ENCODE results near the gene TSC22D2. TPM values are rescaled to one million over a fixed set of nuclear protein-coding genes. Genes with fewer than 3 reads are reported as not detected.

TSC22D2 gene
- total RNA-seq, result 10 to 100 TPM in 2 of 6 donors, 1 to 10 TPM in 4; 7.1 to 12.2 (median 7.9) TPM
- polyA plus RNA-seq, result 1 to 10 TPM; 5.9 to 8.0 TPM

- peak within 1 kb of the TSS; percentile 78 to 95 (median 86) for H3K4me3 ChIP-seq
- peak; percentile 95 to 100 (median 97) for DNase-seq
- no peaks in the 10 kb centered on the region for H3K27me3 ChIP-seq
- no peaks in the 10 kb centered on the region for H3K9me3 ChIP-seq
- peak within 1 kb of the TSS; percentile 98 to 100 (median 100) for H3K27ac ChIP-seq
- peaks cover 0 to 8% (median 7%) of the 10 kb centered on the region in 3 donors for H3K4me1 ChIP-seq
- intact Hi-C loops (cut with DNase I), result no loop called here
- FAIRE-seq, result no peak
- ATAC-seq, result peak; percentile 73 to 81 (median 75)
- WGBS, 2 donors, result 0 to 1% methylated on average over 66 to 102 of the region's 102 CpGs
- H3K36me3 ChIP-seq, result no peaks in the 10 kb centered on the region
- TF ChIP-seq CTCF (IDR thresholded peaks at IDR 0.05), result no peak
Observed at GRCh38 chr3:150408221-150409124, at the start of gene TSC22D2. TSC22D2 (plus strand) TSS chr3:150408298; CDS start chr3:150409351, 1,053 bp downstream.

GRCh38 chr3:150359381-150359780 lies 48.7 kb upstream of the TSC22D2 start:
- WGBS, 2 donors, result 90 to 93% methylated on average over 2 of the region's 2 CpGs
- DNase-seq, result no peak
- no peak for ATAC-seq
- Histone ChIP-seq H3K4me1 (no peaks in the 10 kb centered on the region), H3K4me3 (no peak overlapping the region), H3K9me3 (no peaks in the 10 kb centered on the region), H3K36me3 (no peaks in the 10 kb centered on the region), H3K27ac (no peak overlapping the region), H3K27me3 (no peaks in the 10 kb centered on the region)
- no peak for TF ChIP-seq CTCF (IDR thresholded peaks at IDR 0.05)
- no peak for FAIRE-seq
- intact Hi-C loops (cut with DNase I), result no loop called here

GRCh38 chr3:150360966-150361365 lies 47.1 kb upstream of the TSC22D2 start:
- FAIRE-seq (no peak), DNase-seq (no peak), ATAC-seq (no peak)
- Histone ChIP-seq H3K4me3 (no peak overlapping the region), H3K27me3 (no peaks in the 10 kb centered on the region), H3K9me3 (no peaks in the 10 kb centered on the region), H3K4me1 (no peaks in the 10 kb centered on the region), H3K27ac (no peak overlapping the region), H3K36me3 (no peaks in the 10 kb centered on the region)
- WGBS, 2 donors, result 85 to 94% methylated on average over 3 of the region's 3 CpGs
- no peak for TF ChIP-seq CTCF (IDR thresholded peaks at IDR 0.05)
- intact Hi-C loops (cut with DNase I), result no loop called here

- no peak for ATAC-seq
Observed at GRCh38 chr3:150362515-150363302, 45.4 kb upstream of the TSC22D2 start.

More at GRCh38 chr3:150362515-150363302, 45.4 kb upstream of the TSC22D2 start:
- H3K27ac ChIP-seq, result no peak overlapping the region
- H3K9me3 ChIP-seq, result no peaks in the 10 kb centered on the region
- FAIRE-seq, result no peak
- H3K27me3 ChIP-seq, result no peaks in the 10 kb centered on the region
- H3K4me3 ChIP-seq, result no peak overlapping the region
- TF ChIP-seq CTCF (IDR thresholded peaks at IDR 0.05), result no peak
- intact Hi-C loops (cut with DNase I), result no loop called here
- 96 to 97% methylated on average over 2 of the region's 2 CpGs for WGBS, 2 donors
- no peak for DNase-seq
- H3K36me3 ChIP-seq, result no peaks in the 10 kb centered on the region
- H3K4me1 ChIP-seq, result no peaks in the 10 kb centered on the region
